Measurements from ENCODE around the gene RNF187.

Gene RNF187

DNA sequence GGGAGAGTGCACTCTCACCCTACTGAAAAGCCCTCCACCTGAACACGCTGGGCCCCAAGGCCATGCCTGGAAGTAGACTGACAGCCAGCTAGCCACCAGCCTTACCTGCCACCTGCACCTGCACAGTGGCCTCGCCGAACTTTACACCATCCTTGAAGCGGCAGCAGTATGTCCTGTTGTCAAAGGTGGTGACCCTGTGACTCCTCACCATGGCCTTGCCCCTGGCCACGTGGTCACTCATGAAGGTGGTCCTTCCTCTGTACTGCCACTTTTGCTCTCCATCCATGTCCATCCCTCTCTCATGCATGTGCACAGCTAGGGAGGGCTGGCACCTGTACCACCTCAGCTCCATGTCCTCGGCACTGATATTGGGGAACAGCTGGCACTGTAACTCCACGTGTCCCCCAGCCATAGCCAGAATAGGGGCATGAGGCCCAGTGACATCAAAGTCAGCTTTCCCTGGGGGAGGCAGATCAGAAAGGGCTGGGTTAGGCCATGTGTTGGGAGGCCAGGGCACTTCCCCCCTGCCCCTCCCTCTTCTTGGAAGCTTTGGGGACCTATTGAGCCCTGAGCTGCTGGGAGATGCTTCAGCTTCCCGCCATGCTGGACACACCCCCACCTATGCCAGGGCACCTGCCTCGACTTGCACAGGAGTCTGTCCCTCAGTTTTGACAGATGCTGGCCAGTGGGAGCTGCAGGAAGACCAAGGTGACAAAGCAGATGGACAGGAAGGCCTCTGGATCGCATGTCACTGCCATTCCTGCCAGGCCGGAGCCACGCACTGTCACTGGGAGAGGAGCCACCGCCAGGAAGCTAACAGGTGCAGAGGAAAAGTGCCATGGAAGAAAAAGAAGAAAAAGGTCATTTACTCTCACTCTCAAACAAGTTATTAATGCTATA is 24.6 kb downstream of the RNF187 start:
- DNase-seq = no peak

DNA sequence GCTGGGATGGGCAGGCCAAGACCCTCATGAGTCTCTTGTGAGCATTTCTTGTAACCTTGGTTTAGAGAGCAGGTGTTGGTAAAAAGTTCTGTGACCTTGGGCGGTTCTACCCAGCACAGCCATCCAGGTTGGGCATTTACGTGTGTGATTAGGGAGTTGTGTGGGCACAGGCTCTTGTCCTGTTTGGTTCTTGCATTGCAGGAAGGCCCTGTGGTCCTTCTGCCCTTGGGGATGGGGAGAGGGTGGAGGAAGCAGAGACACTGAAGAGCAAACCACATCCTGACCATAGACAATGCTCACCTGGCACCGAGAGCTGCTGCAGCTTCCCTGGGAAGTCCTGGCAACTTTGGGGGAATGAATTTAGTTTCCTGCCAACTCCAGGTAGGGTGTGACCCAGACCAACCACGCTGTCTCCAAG is 25.6 kb downstream of the RNF187 start:
- no peak for DNase-seq

DNA sequence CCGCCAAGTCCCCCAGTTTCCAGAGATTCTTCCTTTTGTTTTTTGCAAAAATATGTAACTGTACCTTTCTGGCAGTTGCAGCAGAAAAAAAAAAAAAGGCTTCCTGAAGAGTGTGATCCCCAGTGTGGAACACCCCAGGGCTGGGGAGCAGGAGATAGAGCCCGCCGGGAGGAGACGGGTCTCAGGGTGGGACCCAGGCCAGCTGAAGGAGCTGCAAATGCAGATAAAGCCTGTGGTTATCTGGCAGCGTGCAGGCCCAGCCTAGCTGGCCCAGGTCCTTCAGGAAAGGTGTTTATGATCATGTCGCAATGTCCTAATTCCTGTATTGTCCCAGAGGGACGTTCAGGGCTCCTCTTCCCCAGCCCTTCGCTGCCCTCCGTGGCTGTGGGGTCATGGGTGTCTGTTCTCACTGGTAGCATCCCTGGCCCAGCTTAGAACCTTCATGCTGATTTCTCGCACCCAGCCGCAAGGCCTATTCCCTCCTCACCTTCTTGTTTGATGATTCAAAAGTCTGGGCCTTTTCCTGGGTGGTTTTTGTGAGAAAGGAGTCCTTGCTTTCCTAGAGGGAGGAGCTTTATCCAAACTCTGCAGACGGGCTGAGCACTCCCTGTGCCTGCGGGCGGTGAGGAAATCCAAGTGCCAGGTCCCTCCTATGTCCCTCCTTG is 26.2 kb downstream of the RNF187 start:
- no peak for DNase-seq

- DNase-seq = no peak
Measured at GRCh38 chr1:228514421-228514820, 27.2 kb downstream of the RNF187 start.

DNA sequence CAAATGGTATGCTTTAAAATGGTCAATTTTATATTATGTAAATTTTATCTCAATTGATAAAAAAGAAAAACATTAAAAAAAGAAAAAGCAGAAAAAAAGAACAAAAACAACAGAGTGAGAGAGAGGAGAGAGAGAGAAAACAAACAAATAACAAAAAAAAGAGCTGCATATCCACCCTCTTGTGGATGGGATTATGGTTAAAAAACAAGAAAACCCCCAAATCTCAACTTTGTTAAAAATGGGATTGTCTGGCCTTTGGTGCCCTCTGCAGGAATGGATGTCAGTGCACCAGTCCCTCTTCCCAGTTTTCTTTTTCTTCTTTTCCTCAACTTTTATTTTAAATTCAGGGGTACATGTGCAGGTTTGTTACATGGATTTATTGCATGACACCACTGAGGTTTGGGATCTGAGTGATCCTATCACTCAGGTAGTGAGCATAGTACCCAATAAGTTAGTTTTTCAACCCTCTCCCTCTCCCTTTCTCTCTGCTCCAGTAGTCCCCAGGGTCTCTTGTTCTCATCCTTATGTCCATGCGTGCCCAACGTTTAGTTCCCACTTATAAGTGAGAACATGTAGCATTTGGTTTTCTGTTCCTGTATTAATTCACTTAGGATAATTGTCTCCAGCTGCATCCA is 28.1 kb downstream of the RNF187 start:
- DNase-seq = no peak

DNA sequence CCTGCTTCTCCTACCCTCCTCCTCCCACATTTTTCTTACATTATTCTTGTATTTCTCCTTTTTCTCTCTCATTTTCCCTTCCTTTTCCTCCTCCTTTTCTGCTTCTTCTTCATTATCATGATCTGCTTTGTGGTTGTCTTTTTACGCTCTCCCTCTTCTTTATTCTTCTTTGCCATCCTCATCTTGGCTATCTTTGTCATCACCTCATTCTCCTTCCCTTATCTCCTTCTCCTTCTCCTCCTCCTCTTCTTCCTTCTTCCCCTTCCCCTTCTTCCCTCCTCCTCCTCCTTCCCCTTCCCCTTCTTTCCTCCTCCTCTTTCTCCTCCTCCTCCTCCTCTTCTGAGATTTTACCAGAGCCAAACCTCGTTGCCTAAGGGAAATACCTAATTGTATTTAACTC is 30.5 kb downstream of the RNF187 start:
- DNase-seq = no peak

DNA sequence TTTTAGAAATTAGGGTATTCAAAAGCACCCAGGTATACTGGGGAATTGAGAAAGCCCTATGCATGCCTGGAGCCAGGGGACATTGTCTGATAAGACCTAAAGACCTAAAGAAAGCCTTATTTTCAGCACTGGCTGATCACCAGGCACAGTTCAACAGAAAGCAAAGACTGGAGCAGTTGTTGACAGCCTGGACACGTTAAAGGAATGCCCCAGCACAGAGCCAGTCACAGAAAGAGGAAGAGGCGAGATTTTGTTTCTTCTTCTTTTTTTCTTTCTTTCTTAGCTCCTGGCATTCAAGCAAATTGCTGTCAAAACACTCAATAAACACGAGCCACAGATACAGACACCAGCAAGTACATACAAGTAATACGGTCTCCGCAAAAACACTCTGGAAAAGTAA is 40.4 kb downstream of the RNF187 start:
- no peak for DNase-seq

DNA sequence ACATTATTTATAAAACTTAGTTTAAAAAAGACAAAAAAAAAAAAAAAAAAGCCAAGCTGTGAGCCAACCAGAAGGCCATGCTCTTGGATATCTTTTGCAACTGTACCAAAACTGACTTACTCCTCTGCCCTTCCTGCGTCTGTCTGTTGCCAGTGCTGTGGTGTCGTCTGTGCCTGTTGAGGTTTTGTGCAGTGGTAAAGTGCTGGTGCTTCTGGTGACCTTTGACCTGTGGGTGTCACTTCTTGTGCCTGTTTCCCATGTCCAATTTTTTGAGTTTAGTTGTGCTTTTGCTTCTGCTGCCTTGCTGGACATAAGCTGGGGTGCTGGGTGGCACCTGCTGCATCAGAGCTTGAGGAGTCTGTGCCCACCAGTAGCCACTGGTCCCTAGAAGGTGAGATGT is 41.4 kb downstream of the RNF187 start:
- no peak for DNase-seq

DNA sequence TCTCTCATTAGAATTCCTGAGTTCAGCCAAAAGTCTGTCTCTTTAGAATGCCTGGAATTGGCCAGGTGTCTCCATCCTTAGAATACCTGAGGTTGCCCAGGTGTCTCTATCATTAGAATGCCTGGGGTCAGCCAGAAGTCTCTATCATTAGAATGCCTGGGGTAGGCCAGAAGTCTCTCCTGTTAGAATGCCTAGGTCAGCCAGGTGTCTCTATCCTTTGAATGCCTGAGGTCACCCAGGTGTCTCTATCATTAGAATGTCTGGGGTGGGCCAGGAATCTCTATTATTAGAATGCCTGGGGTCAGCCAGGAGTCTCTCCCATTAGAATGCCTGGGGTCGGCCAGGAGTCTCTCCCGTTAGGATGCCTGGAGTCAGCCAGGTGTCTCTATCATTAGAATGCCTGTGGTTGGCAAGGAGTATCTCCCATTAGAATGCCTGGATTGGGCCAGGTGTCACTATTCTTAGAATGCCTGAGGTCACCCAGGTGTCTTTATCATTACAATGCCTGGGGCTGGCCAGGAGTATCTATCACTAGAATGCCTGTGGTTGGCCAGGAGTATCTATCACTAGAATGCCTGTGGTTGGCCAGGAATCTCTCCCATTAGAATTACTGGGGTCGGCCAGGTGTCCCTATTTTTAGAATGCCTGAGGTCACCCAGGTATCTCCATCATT is 43.0 kb downstream of the RNF187 start:
- DNase-seq = no peak

- no peak for DNase-seq
Measured at GRCh38 chr1:228530951-228531731, 44.0 kb downstream of the RNF187 start.

GRCh38 chr1:228538831-228539230 is 51.6 kb downstream of the RNF187 start:
- DNase-seq = no peak

DNA sequence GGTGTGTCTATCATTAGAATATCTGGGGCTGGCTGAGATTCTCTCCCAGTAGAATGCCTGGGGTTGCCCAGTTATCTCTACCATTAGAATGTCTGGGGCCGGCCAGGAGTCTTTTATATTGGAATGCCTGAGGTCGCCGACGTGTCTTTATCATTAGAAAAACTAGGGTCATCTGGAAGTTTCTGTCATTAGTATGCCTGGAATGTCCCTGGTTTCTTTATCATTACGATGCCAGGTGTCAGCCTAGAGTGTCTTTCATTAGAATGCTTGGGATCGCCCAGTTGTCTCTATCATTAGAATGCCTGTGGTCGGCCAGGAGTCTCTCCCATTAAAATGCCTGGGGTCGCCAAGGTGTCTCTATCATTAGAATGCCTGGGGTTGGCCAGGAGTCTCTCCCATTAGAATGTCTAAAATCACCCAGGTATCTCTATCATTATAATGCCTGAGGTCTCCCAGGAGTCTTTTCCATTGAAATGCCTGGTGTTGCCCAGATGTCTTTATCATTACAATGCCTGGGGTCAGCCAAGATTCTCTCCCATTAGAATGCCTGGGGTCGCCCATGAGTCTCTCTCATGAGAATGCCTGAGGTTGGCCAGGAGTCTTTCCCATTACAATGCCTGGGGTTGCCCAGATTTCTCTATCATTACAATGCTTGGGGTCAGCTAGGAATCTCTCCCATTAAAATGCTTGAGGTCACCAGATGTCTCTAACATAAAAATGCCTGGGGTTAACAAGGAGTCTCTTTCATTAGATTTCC is 53.2 kb downstream of the RNF187 start:
- DNase-seq = no peak

GRCh38 chr1:228541725-228542124 is 54.5 kb downstream of the RNF187 start:
- no peak for DNase-seq

DNA sequence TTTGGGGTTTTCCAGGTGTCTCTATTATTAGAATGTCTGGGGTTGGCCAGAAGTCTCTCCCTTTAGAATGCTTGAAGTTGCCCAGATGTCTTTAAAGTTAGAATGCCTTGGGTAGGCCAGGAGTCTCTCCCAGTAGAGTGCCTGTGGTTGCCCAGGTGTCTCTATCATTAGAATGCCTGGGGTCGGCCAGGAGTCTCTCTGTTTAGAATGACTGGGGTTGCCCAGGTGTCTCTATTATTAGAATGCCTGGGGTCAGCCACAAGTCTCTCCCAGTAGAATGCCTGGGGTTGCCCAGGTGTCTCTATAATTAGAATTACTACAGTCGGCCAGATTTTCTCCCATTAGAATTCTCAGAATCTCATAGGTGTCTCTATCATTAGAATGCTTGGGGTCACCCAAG is 55.2 kb downstream of the RNF187 start:
- DNase-seq = no peak

GRCh38 chr1:228542981-228543380 is 55.8 kb downstream of the RNF187 start:
- DNase-seq = no peak

GRCh38 chr1:228543396-228543795 is 56.2 kb downstream of the RNF187 start:
- DNase-seq = no peak

DNA sequence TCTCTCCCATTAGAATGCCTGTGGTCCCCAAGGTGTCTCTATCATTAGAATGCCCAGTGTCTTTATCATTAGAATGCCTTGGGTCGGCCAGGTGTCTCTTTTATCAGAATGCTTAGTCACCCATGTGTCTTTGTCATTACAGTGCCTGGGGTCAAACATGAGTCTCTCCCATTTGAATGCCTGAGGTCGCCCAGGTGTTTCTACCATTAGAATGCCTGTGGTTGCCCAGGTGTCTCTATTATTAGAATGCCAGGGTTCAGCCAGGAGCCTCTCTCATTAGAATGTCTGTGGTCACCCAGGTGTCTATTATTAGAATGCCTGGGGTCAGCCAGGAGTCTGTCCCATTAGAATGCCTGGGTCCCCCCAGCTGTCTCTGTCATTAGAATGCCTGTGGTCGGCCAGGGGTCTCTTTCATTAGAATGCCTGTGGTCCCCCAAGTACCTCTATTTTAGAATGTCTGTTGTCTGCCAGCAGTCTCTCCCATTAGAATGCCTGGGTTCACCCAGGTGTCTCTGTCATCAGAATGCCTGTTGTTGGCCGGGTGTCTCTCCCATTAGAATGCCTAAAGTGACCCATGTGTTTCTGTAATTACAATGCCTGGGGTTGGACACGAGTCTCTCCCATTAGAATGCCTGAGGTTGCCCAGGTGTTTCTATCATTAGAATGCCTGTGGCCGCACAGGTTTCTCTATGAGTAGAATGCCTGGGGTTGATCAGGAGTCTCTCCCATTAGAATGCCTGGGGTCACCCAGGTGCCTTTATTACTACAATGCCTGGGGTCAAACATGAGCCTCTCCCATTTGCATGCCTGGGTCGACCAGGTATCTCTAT is 57.1 kb downstream of the RNF187 start:
- DNase-seq = no peak

- no peak for DNase-seq
Measured at GRCh38 chr1:228544921-228545591, 57.9 kb downstream of the RNF187 start.
